ENCODE data around the gene CAMK2D. TPM values are rescaled to one million over a fixed set of nuclear protein-coding genes. Genes with fewer than 3 reads are reported as not detected.

The CAMK2D gene
- total RNA-seq, 1 experiment from 2014 or later, result 9.0 TPM

- no peaks in the 10 kb centered on the region; the same call in 1 of the 2 replicates for H3K4me1 ChIP-seq (ENCODE audit: insufficient read depth, low read length)
- no peak overlapping the region for H3K4me2 ChIP-seq (ENCODE audit: insufficient read depth, insufficient read length, low read length)
- H3K23me2 ChIP-seq (ENCODE audit: insufficient read length, low read depth, low read length, poor library complexity, severe bottlenecking), result no peaks in the 10 kb centered on the region
- H3K79me2 ChIP-seq (ENCODE audit: insufficient read depth, low read length), result no peaks in the 10 kb centered on the region
- no peak overlapping the region for H3T11ph ChIP-seq (ENCODE audit: low read length)
- no CpG with 5 or more reads among the region's 1 CpG for WGBS (ENCODE audit: extremely low coverage, insufficient read length, low lambda C conversion rate)
- H3K9me3 ChIP-seq (ENCODE audit: control insufficient read depth, low read depth, low read length), result no peaks in the 10 kb centered on the region
- H2BK120ac ChIP-seq (ENCODE audit: low read depth, low read length, poor library complexity, severe bottlenecking), result no peak overlapping the region
- no peaks in the 10 kb centered on the region for H3K79me1 ChIP-seq (ENCODE audit: insufficient read depth, low read depth, low read length, poor library complexity, severe bottlenecking)
- H2BK12ac ChIP-seq (ENCODE audit: insufficient read length, low read depth, low read length), result no peak overlapping the region
- H2AK5ac ChIP-seq (ENCODE audit: insufficient read length, low read length), result no peak overlapping the region
- no peak for TF ChIP-seq CTCF (conservative IDR thresholded peaks at IDR 0.05)
- no peak overlapping the region for H2BK20ac ChIP-seq (ENCODE audit: low read depth, low read length, poor library complexity, severe bottlenecking)
- no peaks in the 10 kb centered on the region for H3K27me3 Mint-ChIP-seq (ENCODE audit: low read depth)
- no peaks in the 10 kb centered on the region for H3K9me3 Mint-ChIP-seq
- no peak overlapping the region for H3K23ac ChIP-seq (ENCODE audit: insufficient read length, low read depth, low read length)
- peak overlapping the region in 1 of 3 experiments; percentile 9; a peak in 1 of 7 replicates for H3K27ac Mint-ChIP-seq
- no peaks in the 10 kb centered on the region for H3K27me3 ChIP-seq (ENCODE audit: insufficient read depth, low read length)
- no peak overlapping the region for H3K56ac ChIP-seq (ENCODE audit: insufficient read length, low read depth, low read length)
- no peak overlapping the region for H4K5ac ChIP-seq (ENCODE audit: insufficient read length, low read depth, low read length)
- H3K36me3 Mint-ChIP-seq (ENCODE audit: insufficient read depth in 1 of 3, low read depth in 3 of 3), result no peaks in the 10 kb centered on the region
- H4K91ac ChIP-seq (ENCODE audit: insufficient read length, low read depth, low read length), result no peak overlapping the region
- no peak overlapping the region for H3K9ac ChIP-seq (ENCODE audit: extremely low read depth, insufficient read length, low read length)
- no peak overlapping the region for H3K4me3 Mint-ChIP-seq
- H3K18ac ChIP-seq (ENCODE audit: insufficient read length, low read depth, low read length), result no peak overlapping the region
- H4K20me1 ChIP-seq (ENCODE audit: control insufficient read depth, insufficient read depth, insufficient read length), result no peaks in the 10 kb centered on the region
- no peak for DNase-seq
- no peak overlapping the region for H2BK15ac ChIP-seq (ENCODE audit: low read depth, low read length)
- H3K27ac ChIP-seq (ENCODE audit: insufficient read length, low read depth, low read length), result no peak overlapping the region
- no peak overlapping the region for H3K4ac ChIP-seq (ENCODE audit: low read depth, low read length)
- H3K4me1 Mint-ChIP-seq, result peaks cover 6 to 13% of the 10 kb centered on the region in 2 experiments
- H3K14ac ChIP-seq (ENCODE audit: insufficient read depth, low read length), result no peak overlapping the region
- H4K8ac ChIP-seq (replicated peaks; ENCODE audit: insufficient read length, low read depth, low read length), result no peak overlapping the region
- no peak overlapping the region for H2BK5ac ChIP-seq (ENCODE audit: insufficient read length, low read length)
- no peak overlapping the region for H2AFZ ChIP-seq (ENCODE audit: low read length)
These were observed 223.9 kb downstream of the CAMK2D start for GRCh38 chr4:113537628-113538027.
